IMR-90 (cell line): ENCODE measurements around the gene C5orf24. TPM values are rescaled to one million over a fixed set of nuclear protein-coding genes. Genes with fewer than 3 reads are reported as not detected.

ENCODE experiments used
- ATAC-seq: fragments of 200-7000 bp; cut with Tn5 transposase; 2 replicates; pipeline ENCODE4 v1.9.1; 2020; ENCODE audit warnings: low read depth, mild to moderate bottlenecking, moderate library complexity
- BruUV-seq: library from RNA; stranded (reverse); fragments of 400-500 nt; replicated peaks from 2 replicates; lab custom pipeline; 2021; lab: Mats Ljungman, UMichigan
- CTCF ChIA-PET: fragments of 300-600 bp; formaldehyde crosslinking; extraction: SDS; loops from one replicate; lab custom pipeline; 2021; ENCODE audit warnings: antibody characterized with exemption; lab: Yijun Ruan, JAX
- POLR2A ChIA-PET: fragments of 300-600 bp; sonication (Branson Sonifier 250); formaldehyde crosslinking; loops from one replicate; lab custom pipeline; 2022; ENCODE audit warnings: antibody characterized with exemption; ENCODE audit not compliant: unreplicated experiment; lab: Charles Lee
- DNase-seq: peaks from one replicate; pipeline ENCODE4 v3.0.0; 2013
- H2AFZ ChIP-seq: replicated peaks from 2 replicates; pipeline ENCODE3; 2013; ENCODE audit warnings: low read length, mild to moderate bottlenecking; ENCODE audit not compliant: poor library complexity
- H2AK5ac ChIP-seq: 2 replicates; pipeline ENCODE4 v1.6.1; 2013; ENCODE audit warnings: low read depth, low read length, inconsistent platforms
- H2AK9ac ChIP-seq: replicated peaks from 2 replicates; pipeline ENCODE3; 2013; ENCODE audit warnings: mild to moderate bottlenecking, low read depth, low read length, moderate library complexity; ENCODE audit not compliant: poor library complexity
- H2BK120ac ChIP-seq: 2 replicates; pipeline ENCODE4 v1.6.1; 2013; ENCODE audit warnings: low read depth, low read length, inconsistent platforms
- H2BK15ac ChIP-seq: 3 replicates; pipeline ENCODE4 v1.6.1; 2013; ENCODE audit warnings: low read depth, low read length, inconsistent platforms
- H2BK20ac ChIP-seq: 2 replicates; pipeline ENCODE4 v1.6.1; 2013; ENCODE audit warnings: low read depth, mild to moderate bottlenecking, inconsistent platforms, low read length, moderate library complexity
- H2BK5ac ChIP-seq: 2 replicates; pipeline ENCODE4 v1.6.1; 2013; ENCODE audit warnings: mild to moderate bottlenecking, low read depth, low read length, inconsistent platforms; ENCODE audit not compliant: poor library complexity, severe bottlenecking
- H3K14ac ChIP-seq: replicated peaks from 2 replicates; pipeline ENCODE4 v1.6.1; 2013; ENCODE audit warnings: low read depth, low read length, inconsistent platforms
- H3K18ac ChIP-seq: 2 replicates; pipeline ENCODE4 v1.6.1; 2013; ENCODE audit warnings: low read depth, low read length, control low read depth
- H3K23ac ChIP-seq: 2 replicates; pipeline ENCODE4 v1.6.1; 2013; ENCODE audit warnings: low read depth, low read length, inconsistent platforms
- H3K27ac ChIP-seq: 2 replicates; pipeline ENCODE4 v1.5.1; 2013; ENCODE audit warnings: mild to moderate bottlenecking, control low read depth, low read length; ENCODE audit not compliant: insufficient read depth
- H3K27me3 ChIP-seq: 2 replicates; pipeline ENCODE4 v1.6.1; 2013; ENCODE audit warnings: low read length; ENCODE audit not compliant: control insufficient read depth, insufficient read depth
- H3K36me3 ChIP-seq: 2 replicates; pipeline ENCODE4 v1.6.1; 2013; ENCODE audit warnings: low read length, mixed read lengths; ENCODE audit not compliant: control insufficient read depth, insufficient read depth
- H3K4ac ChIP-seq: 2 replicates; pipeline ENCODE4 v1.6.1; 2013; ENCODE audit warnings: low read depth, low read length, inconsistent platforms
- H3K4me1 ChIP-seq: 2 replicates; pipeline ENCODE4 v1.6.1; 2013; ENCODE audit warnings: low read length, mixed read lengths; ENCODE audit not compliant: control insufficient read depth, insufficient read depth
- H3K4me2 ChIP-seq: 2 replicates; pipeline ENCODE4 v1.6.1; 2013; ENCODE audit warnings: low read depth, mild to moderate bottlenecking, control low read depth, low read length, moderate library complexity
- H3K4me3 ChIP-seq: 2 replicates; pipeline ENCODE4 v1.5.1; 2013; ENCODE audit warnings: low read depth, mild to moderate bottlenecking, control low read depth, low read length, moderate library complexity; ENCODE audit not compliant: insufficient read depth
- H3K56ac ChIP-seq: 2 replicates; pipeline ENCODE4 v1.6.1; 2013; ENCODE audit warnings: low read length, inconsistent platforms; ENCODE audit not compliant: insufficient read depth; ENCODE audit errors: extremely low read depth
- H3K79me1 ChIP-seq, 2 experiments: 2 replicates each; pipeline ENCODE4 v1.6.1; 2013; ENCODE audit warnings: low read length in 2 of 2, inconsistent platforms in 1 of 2, low read depth in 1 of 2
- H3K9ac ChIP-seq: 2 replicates; pipeline ENCODE4 v1.6.1; 2013; ENCODE audit warnings: low read depth, low read length, control low read depth
- H3K9me1 ChIP-seq: 2 replicates; pipeline ENCODE4 v1.6.1; 2013; ENCODE audit warnings: low read length, inconsistent platforms; ENCODE audit not compliant: insufficient read depth
- H3K9me3 ChIP-seq: 2 replicates; pipeline ENCODE4 v1.6.1; 2013; ENCODE audit warnings: low read length; ENCODE audit not compliant: control insufficient read depth, insufficient read depth
- H4K20me1 ChIP-seq: 2 replicates; pipeline ENCODE4 v1.6.1; 2013; ENCODE audit warnings: low read length, inconsistent platforms; ENCODE audit not compliant: insufficient read depth
- H4K5ac ChIP-seq: 2 replicates; pipeline ENCODE4 v1.6.1; 2013; ENCODE audit warnings: mild to moderate bottlenecking, low read depth, low read length, control low read depth
- H4K8ac ChIP-seq, 2 experiments: 2 replicates each; pipeline ENCODE4 v1.6.1; 2013; ENCODE audit warnings: low read depth in 2 of 2, low read length in 2 of 2, control low read depth in 1 of 2, inconsistent platforms in 1 of 2
- H4K91ac ChIP-seq: 2 replicates; pipeline ENCODE4 v1.6.1; 2013; ENCODE audit warnings: low read depth, low read length, inconsistent platforms; ENCODE audit not compliant: insufficient read depth
- BHLHE40 ChIP-seq: fragments of 150-350 bp; IDR thresholded peaks from 2 replicates; pipeline ENCODE4 v1.6.1; 2016; ENCODE audit warnings: mild to moderate bottlenecking, low read depth, low read length
- CEBPB ChIP-seq: IDR thresholded peaks from 2 replicates; pipeline ENCODE4 v1.6.1; 2012; ENCODE audit warnings: low read depth, low read length, improper control_type of control experiment
- FOS ChIP-seq: fragments of 150-350 bp; IDR thresholded peaks from 2 replicates; pipeline ENCODE4 v1.6.1; 2016; ENCODE audit warnings: low read depth, low read length
- RCOR1 ChIP-seq: IDR thresholded peaks from 2 replicates; pipeline ENCODE4 v1.6.1; 2012; ENCODE audit warnings: mild to moderate bottlenecking, low read length, improper control_type of control experiment; ENCODE audit not compliant: insufficient replicate concordance
- USF2 ChIP-seq: fragments of 150-350 bp; IDR thresholded peaks from 2 replicates; pipeline ENCODE4 v1.6.1; 2017; ENCODE audit warnings: mild to moderate bottlenecking, antibody characterized with exemption, low read length, low read depth
- WGBS, 2 experiments: methylation state at CpG; one replicate each; pipeline versions ENCODE4 v1.1.5 to v1.1.7; 2013; ENCODE audit warnings: missing lambda C conversion rate in 2 of 2; ENCODE audit not compliant: insufficient read length in 1 of 2; ENCODE audit errors: extremely low coverage in 2 of 2; 5-methylcytosine and 5-hydroxymethylcytosine counted together
- dilution Hi-C: fragments of 300-500 bp; cut with HindIII; formaldehyde crosslinking; loops from one replicate; pipeline ENCODE4 v1.14.3; 2018; ENCODE audit warnings: low sequenced_read_pairs; ENCODE audit not compliant: unreplicated experiment
- in situ Hi-C: fragments of 300-500 bp; cut with MboI; formaldehyde crosslinking; loops from 3 replicates; pipeline ENCODE4 v1.14.3; 2019; ENCODE audit warnings: low sequenced_read_pairs, inconsistent platforms, mixed read lengths
- intact Hi-C: fragments of 100-400 bp; cut with micrococcal nuclease; formaldehyde crosslinking; loops from 2 replicates; pipeline ENCODE4 v1.10.0; 2022
- polyA plus RNA-seq, 3 experiments: library from polyadenylated mRNA; depleted of rRNA; stranded (reverse); fragments of >200 nt; gene quantifications; 2 replicates each; pipeline ENCODE4 v1.2.3, GENCODE V29; 2012; ENCODE audit warnings: low replicate concordance in 1 of 3
- total RNA-seq: library from RNA; depleted of rRNA; stranded (reverse); fragments of >200 nt; gene quantifications from 2 replicates; pipeline ENCODE4 v1.2.3, GENCODE V29; 2012

Gene C5orf24
- total and polyA plus RNA-seq, 2 of the 4 experiments (the other 2 are of a cell fraction), result 29.8 to 44.9 TPM

- no TSS peak for BruUV-seq
- dilution Hi-C loops, result no loop called here
Measured at GRCh38 chr5:134844252-134844651, 1.5 kb upstream of the C5orf24 start.

More at GRCh38 chr5:134844252-134844651, 1.5 kb upstream of the C5orf24 start:
- Histone ChIP-seq H3K27ac (no peak overlapping the region), H2AK9ac (no peak overlapping the region), H4K91ac (peak overlapping the region; percentile 23; the same call in 1 of the 2 replicates), H3K79me1 (peaks cover 0 to 44% of the 10 kb centered on the region in 2 experiments; a peak in 3 of 4 replicates), H3K36me3 (peaks cover 12% of the 10 kb centered on the region), H3K9me3 (no peaks in the 10 kb centered on the region), H2BK120ac (peak overlapping the region; percentile 21; the same call in 1 of the 2 replicates), H3K4me3 (no peak overlapping the region), H3K4me2 (no peak overlapping the region), H3K18ac (no peak overlapping the region), H4K20me1 (peaks cover 9% of the 10 kb centered on the region; the same call in 1 of the 2 replicates), H3K9me1 (peaks cover 14% of the 10 kb centered on the region), H3K56ac (no peak overlapping the region), H4K8ac (no peak overlapping the region), H2BK5ac (no peak overlapping the region), H3K27me3 (no peaks in the 10 kb centered on the region), H3K9ac (no peak overlapping the region), H2BK15ac (no peak overlapping the region; the same call in 2 of the 3 replicates), H2BK20ac (no peak overlapping the region), H2AFZ (no peak overlapping the region), H4K5ac (no peak overlapping the region), H3K4ac (no peak overlapping the region), H2AK5ac (peak overlapping the region; percentile 29; the same call in 1 of the 2 replicates), H3K4me1 (peaks cover 12% of the 10 kb centered on the region), H3K23ac (no peak overlapping the region), H3K14ac (no peak overlapping the region)
- intact Hi-C loops (no loop called here), in situ Hi-C loops (no loop called here)
- ChIA-PET POLR2A (no interaction called here), CTCF (no interaction called here)
- WGBS, 2 experiments, result no CpG with 5 or more reads among the region's 1 CpG
- ATAC-seq, result no peak
- TF ChIP-seq RCOR1 (no peak), USF2 (no peak), BHLHE40 (no peak), CEBPB (no peak), FOS (no peak)
- no peak for DNase-seq
